Measurements from ENCODE around the gene PARVG. TPM values are rescaled to one million over a fixed set of nuclear protein-coding genes. Genes with fewer than 3 reads are reported as not detected.

PARVG gene
- total RNA-seq (0.82 TPM in 1 of 2 replicates, not detected in the other), polyA plus RNA-seq (0.02 TPM in 1 of 2 replicates, not detected in the other), polyA minus RNA-seq (0.08 TPM in 1 of 2 replicates, not detected in the other), Bru-seq, nascent RNA (percentile 29 among the genes with signal in this experiment), BruChase-seq, experiment 1, labeled RNA remaining after a 6-hour chase (percentile 30 among the genes with signal in this experiment), BruChase-seq, experiment 2, labeled RNA remaining after a 2-hour chase (percentile 30 among the genes with signal in this experiment)
- polyA plus RNA-seq (2011; cell fraction: cytosol; rRNA removed) = not detected in 2 replicates
- 0.03 and 0.05 TPM in 2 replicates for polyA plus RNA-seq (2011; cell fraction: nucleus; rRNA removed)
- polyA plus RNA-seq (2012) = not detected in 2 replicates
- not detected for polyA minus RNA-seq (2011; cell fraction: cytosol; rRNA and poly(A)+ RNA removed)
- polyA minus RNA-seq (2011; cell fraction: nucleus; rRNA and poly(A)+ RNA removed) = 0.87 and 1.0 TPM in 2 replicates
- long read RNA-seq = 0 reads

- ChIA-PET POLR2A (no interaction called here), CTCF (interaction anchor here (0.9 kb wide), 1 partner anchor 187 kb away, joined by 4 read pairs; no protein-coding TSS in a partner anchor)
- Histone ChIP-seq H3K9me3 (replicated peaks; ENCODE audit: control insufficient read depth, insufficient read depth, low read length) (no peaks in the 10 kb centered on the region), H3K27me3 (ENCODE audit: control insufficient read depth in 2 of 2, insufficient read depth in 2 of 2, low read length in 2 of 2) (peaks cover 14 to 19% of the 10 kb centered on the region in 2 experiments), H3K4me2 (ENCODE audit: insufficient read depth, low read length) (no peak within 1 kb of the TSS), H3K27ac (ENCODE audit: insufficient read depth, low read depth, low read length) (no peak within 1 kb of the TSS), H2AFZ (ENCODE audit: low read depth, low read length) (no peak within 1 kb of the TSS), H3K36me3 (ENCODE audit: control insufficient read depth in 2 of 2, extremely low read depth in 1 of 2, insufficient read depth in 2 of 2, low read length in 2 of 2) (no peaks in the 10 kb centered on the region), H3K4me1 (ENCODE audit: control insufficient read depth, extremely low read depth, insufficient read depth, low read length) (no peaks in the 10 kb centered on the region), H3K9ac (replicated peaks; ENCODE audit: extremely low read depth, insufficient read depth, low read length) (no peak within 1 kb of the TSS), H3K9me1 (replicated peaks; ENCODE audit: control insufficient read depth, extremely low read depth, insufficient read depth, low read length) (no peaks in the 10 kb centered on the region), H3K79me2 (ENCODE audit: control insufficient read depth, insufficient read depth, low read length) (no peaks in the 10 kb centered on the region), H3K4me3 (replicated peaks in 1 of 3; ENCODE audit: insufficient read depth in 1 of 3, low read depth in 1 of 3, low read length in 3 of 3) (no peak within 1 kb of the TSS), H4K20me1 (replicated peaks; ENCODE audit: control insufficient read depth, extremely low read depth, insufficient read depth, low read length) (no peaks in the 10 kb centered on the region)
- no TSS peak for BruUV-seq (replicated peaks)
- dilution Hi-C loops (cut with MboI; ENCODE audit: extremely low pct_ligation_motif_present, low sequenced_read_pairs) (no loop called here), intact Hi-C loops (cut with micrococcal nuclease) (no loop called here)
- TF ChIP-seq GATA2 (IDR thresholded peaks at IDR 0.05; ENCODE audit: insufficient read depth, insufficient read length, low read depth, low read length) (no peak), POLR2A (IDR thresholded peaks at IDR 0.05; ENCODE audit: low read depth, low read length) (no peak), JUN (IDR thresholded peaks at IDR 0.05; ENCODE audit: borderline replicate concordance, insufficient read depth, insufficient read length, low read depth) (no peak), MAX (IDR thresholded peaks at IDR 0.05; ENCODE audit: insufficient read depth, insufficient read length) (no peak), EZH2 (IDR thresholded peaks at IDR 0.05; ENCODE audit: borderline replicate concordance, low read depth, low read length, severe bottlenecking) (no peak), POLR2AphosphoS5 (IDR thresholded peaks at IDR 0.05; ENCODE audit: insufficient read depth, low read depth, low read length) (no peak), FOS (IDR thresholded peaks at IDR 0.05; ENCODE audit: borderline replicate concordance, insufficient read depth, low read length) (no peak), MYC (IDR thresholded peaks at IDR 0.05; ENCODE audit: low read depth, low read length) (no peak), CTCF (IDR thresholded peaks at IDR 0.05; ENCODE audit: extremely low read depth in 1 of 2, insufficient read depth in 1 of 2, low read depth in 1 of 2, low read length in 2 of 2) (no peak)
- FAIRE-seq (no peak), DNase-seq (ENCODE audit: low read depth, low spot score) (no peak)
Measured at GRCh38 chr22:44180706-44181032, at the start of gene PARVG. PARVG (plus strand) TSS chr22:44180925; CDS start chr22:44183330, 2,405 bp downstream.

Measured in endothelial cell of umbilical vein (primary cell).